Right hindlimb (tissue), 1 donor: ENCODE results near the gene ADO.
A peak's percentile ranks its signal among the peaks of the same experiment; 100 is the strongest.

Source experiments
- DNase-seq: peaks from one replicate; pipeline ENCODE4 v3.0.0-alpha.2; 2018

The ADO gene

DNA sequence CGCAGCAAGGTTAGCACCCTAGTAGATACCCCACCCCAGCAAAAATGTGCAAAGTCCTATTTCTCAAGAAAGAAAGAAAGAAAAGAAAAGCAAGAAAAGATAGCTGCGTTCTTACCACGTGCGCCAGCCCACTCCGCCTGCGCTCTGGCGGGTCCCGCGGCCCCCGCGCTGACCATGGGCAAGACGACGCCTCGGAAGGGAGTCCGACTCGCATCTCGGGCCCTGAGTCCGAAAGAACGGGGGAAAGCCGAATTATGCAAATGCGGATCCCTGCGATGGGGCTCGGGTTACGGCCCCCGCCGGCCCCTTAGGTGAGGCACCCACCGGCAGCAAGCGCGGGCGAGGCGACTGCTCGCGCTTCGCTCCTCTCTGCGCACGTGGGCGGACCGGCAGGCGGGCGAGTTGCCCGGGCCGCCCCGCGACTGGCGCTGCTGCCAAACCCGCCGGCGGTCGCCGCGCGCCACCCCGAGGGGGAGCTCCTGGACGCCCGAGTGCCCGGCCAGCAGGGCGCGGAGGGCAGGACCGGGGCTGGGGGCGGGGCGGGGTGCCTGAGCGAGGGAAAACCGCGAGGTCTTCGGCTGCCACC lies 14.0 kb downstream of the ADO start:
- peak; percentile 54 for DNase-seq

DNA sequence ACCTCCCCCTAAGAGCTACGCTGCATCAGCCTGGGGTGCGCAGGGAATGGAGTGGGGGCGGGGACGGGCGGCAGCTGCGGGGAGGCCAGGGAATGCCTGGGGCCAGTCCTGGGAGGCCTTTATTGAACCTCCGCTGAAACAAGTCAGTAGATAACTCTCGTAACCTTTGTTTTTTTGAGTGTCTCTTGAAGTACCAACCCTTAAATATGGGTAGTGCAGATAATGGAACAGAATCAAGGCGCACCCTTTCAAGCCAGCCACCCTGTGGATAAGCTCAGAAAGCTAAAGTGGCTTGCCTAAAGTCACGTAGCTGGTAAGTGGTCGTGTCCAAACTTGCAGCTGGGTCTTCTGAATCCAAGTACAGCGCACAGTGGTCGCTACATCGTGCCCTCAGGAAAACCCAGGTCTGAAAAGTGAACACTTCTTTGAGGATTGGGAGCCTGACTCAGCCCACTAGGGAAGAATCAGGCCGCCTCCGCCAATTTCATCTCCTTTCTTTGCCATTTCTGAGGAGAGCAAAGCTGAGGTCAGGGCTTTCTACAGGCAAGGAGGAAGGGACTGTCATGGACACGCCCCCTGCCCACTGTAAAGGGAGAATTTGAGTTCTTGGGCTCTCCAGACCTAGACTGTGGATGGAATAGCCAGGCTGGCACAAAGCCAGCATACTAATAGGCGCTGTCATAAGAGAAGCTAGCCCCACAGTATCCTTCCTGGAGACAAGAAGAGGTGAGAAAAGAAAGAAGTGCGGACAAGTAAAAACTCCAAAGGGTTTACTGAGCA lies 14.8 kb downstream of the ADO start:
- peak; percentile 26 for DNase-seq

DNA sequence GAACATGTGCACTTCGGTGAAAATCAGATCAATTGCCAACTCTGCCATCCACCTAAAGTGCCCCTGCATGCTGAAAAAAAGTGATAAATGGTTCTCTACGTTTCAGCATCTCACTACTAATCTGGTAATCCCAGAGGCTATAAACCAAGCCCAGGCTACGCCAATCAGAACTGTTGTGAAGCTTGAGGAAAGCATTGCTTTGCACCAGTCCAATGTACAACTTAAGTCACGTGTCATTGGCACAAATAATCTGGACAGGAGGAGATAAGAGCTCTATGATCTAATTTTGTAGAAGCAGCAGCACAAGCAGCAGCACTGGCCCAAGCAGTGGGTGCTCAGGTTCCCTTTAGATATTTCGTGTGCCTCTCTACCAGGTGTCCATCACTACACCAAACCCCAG lies 16.1 kb downstream of the ADO start:
- no peak for DNase-seq

DNA sequence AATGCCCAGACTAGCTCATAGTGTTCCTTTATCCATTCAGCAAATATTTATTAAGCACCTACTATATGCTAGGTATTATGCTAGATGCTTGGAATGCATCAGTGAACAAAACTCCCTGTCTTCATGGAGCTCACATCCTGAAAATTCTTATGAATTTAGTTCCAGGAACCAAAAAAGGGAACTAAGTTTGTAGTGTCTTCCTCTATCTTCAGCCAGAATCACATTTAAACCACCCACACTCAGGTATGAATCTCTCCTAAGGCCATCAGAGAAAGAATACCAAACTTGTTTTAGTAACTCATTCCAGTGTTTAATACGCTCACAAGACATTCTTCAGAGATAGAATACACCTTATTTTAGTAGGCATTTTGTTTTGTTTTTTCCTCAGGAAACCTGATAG lies 21.8 kb downstream of the ADO start:
- DNase-seq = no peak

DNA sequence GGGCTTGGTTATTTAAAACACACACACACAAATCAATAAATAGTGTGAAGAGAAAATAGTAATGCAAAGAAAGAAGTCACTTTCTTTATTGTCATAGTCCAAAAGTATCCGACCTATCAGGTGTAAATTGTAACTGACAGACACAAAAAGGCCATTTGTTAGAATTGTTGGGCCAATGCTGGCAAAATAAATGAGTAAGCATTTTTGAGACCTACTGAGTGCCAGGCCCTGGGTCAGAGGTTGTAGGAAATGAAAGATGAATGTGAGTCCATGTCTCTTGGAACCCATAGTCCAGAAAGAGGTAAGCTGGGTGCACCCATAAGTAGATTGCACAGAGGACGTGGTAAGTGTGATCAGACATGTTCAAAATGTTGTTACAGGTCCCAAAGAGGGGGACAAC lies 25.1 kb downstream of the ADO start:
- no peak for DNase-seq

DNA sequence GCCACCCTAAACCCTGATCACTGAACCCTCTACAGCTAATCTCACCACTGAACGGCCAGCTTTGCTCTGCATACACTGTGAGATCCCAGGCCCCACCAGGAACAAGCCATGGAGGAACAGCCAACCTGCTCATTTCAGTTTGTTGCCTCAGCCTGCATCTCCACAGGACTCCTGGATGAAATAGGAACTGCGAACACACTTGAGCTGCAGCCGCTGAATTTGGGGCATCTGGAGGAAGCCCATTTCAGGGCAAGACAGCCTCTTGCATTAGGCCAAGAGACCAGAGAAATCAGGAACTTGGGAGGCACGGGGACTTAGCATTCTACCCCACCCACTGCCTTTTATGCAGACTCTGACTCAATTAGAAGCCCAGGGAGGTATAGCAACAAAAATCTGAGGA lies 26.2 kb downstream of the ADO start:
- DNase-seq = no peak

DNA sequence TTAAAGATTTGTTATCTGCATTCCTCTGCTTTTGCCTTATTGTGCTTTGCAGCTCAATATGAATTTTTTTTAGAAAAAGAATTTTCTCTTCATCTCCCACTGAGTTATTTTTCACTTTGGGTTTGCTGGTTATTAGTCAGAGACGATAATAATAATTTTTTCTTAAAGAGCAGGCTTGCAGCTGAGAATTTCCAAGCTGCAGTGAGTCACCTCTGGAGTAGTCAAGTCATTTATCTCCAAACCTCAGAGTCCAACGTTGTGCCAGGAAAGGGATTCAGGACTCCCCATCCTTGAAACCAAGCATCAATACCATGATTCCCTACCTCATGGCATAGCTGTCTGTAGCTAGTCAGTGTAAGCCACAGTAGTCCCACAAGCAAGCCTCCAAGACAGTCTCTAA lies 26.8 kb downstream of the ADO start:
- DNase-seq = no peak

DNA sequence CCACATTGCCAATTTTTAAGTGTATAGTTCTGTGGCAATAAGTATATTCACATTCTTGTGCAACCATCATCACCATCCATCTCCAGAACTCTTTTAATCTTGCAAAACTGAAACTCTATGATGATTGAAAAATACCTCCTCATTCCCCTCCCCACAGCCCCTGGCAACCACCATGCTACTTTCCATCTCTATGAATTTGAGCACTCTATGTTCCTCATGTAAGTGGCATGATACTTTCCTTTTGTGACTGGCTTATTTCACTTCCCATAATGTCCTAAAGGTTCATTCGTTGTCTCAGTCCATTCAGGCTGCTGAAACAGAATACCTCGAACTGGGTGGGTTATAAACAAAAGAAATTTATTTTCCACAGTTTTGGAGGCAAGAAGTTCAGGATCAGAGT lies 35.1 kb downstream of the ADO start:
- no peak for DNase-seq

DNA sequence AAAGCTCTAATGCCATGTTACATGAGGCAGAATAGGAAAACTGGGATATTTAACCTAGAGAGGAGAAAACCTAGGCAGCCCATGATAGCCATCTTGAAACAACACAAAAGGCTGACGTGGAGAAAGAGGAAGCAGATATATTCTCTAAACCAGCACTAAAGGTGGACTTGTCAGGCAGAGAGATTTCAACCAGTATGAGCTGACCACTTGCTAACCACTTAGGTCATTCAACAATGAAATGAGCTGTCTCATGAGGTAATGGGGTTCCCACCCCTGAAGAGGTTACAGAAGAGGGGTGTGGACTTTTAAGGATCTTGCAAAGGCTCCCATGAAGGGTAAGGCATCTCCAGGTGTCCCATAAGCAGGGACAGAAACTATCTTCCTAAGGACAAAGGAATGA lies 38.5 kb downstream of the ADO start:
- no peak for DNase-seq

DNA sequence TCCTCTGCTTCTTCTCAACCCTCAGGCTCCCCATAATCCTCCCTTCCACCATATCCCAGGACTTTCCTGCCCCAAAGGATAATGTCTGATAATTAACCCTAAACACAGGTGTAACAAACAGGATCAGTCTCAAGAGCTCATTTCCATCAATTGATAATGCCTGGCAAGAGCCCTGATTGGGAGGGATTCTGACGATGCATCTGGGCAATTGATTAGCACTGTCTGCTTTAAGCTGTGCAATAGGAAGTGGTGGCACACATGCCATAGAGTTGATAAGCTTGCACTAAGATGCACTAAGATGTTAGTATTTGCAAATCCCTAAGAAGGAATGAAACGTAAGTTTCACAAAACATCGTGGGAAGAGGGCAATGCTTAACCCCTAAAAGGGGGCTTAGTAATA lies 39.1 kb downstream of the ADO start:
- no peak for DNase-seq

DNA sequence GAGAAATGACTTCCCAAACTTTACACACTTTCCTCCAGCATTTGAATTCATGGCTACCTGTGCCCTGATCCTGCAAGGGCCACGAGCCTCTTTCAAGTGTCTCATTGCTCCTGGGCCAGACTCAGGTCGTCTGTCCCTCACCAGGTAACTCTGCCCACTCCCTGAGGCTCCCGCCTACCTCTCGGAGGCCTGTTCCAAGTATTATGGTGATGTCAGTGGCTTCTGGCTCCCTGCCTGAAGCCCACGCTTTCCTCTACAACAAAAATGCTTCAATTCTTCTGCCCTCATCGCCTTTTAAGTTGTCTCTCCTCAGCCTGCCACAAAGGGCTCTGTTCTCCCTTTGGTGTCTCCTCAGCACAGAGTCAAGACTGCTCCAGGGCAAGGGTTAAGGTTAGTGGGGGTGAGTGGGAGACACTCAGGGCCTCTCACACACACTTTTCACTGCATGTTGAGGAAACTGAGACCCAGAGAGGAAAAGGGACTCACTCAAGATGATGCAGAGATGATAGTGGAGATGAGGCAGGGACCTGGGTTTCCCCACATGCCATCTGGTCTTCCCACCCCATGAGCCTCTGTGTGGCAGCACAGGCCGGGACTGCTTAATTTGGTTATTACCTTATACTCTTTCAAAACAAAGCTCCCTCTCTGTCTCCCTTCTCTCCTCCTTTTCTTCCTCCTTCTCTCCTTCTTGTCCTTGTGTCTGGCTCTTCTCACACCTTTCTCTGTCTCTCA lies 39.9 kb downstream of the ADO start:
- DNase-seq = no peak

DNA sequence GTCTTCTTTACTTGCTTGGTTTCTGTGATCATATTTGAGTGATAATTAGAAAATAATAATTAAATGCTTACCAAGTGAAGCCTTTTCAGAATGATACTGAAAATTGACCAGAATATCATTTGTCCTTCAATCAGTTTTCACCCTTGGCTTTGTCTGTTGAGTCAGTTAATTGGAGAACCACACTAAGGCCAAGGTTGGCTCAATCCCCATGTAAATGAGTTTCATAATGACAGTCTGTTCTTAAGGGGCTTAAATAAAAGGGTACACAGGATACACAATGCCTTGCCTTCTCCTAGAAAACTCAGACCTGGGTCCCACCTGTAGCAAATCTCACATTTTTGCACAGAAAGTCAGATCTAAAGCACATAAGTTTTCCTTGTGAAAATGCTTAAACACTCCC lies 42.9 kb downstream of the ADO start:
- no peak for DNase-seq

DNA sequence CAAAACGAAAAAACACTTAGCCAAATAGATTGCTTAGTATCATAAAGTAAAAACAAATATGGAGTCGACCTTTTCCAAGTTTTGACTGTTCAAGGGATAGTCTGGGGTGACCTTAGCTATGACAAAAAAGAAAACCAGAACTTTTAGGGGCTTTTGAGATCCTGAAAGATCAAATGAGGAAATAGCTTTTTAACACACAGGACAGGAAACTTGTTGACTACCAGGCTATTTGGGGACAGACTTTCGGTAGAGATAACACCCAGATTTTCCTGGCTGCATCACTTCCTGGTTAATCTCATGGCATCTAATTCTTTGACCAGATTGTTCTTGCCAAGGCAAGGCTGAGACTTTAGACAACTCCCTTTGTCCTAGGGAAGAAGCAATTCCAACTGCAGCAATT lies 46.1 kb downstream of the ADO start:
- no peak for DNase-seq

DNA sequence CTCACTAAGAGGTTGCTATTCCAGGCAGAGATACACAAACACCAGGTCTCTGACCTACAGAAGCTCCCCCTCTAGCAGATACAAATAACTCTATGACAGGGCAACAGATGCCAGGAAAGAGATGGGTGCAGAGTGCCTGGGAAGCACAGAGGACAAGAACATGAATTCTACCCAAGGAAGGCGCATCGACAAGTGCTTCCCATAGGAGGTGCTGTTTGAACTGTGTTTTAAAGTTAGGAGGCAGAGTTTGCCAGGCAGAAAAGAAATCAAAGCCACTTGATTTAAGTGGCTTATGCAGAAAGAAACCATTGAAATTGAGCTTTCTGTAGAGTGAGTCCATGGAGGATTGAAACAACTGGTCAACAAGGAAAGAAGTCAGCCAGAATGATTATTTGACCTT lies 46.9 kb downstream of the ADO start:
- DNase-seq = no peak

DNA sequence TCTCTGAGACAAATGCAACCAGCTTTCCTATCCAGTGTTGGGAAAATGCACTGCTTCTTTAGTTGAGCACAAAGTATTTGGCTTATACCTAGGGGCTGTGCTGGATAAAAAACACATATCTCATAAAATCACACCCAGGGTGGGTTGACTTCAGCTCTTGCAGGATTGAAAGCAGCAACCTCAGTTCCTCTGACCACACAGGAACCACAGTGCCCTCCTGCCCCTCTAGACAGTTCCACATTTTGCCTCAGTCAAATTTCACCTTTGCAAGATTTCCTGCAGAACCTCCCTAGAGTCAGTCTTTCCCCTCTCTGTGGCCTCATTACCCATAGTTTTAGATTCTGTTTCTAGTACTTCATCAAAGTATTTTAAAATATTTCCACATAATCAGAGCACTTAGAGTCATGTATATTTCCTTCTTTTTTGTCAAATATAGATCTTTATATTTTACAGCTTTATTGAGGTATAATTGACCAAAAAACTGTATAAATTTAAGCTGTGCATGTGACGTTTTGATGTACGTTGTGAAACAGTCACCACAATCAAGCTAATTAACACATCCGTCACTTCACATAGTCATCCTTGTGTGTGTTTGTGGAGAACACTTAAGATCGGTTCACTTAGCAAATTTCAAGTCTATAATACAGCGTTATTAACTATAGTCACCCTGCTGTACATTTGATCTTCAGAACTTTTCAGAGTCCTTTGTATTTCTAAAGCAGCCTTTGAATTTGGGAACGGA lies 48.6 kb downstream of the ADO start:
- DNase-seq = no peak

DNA sequence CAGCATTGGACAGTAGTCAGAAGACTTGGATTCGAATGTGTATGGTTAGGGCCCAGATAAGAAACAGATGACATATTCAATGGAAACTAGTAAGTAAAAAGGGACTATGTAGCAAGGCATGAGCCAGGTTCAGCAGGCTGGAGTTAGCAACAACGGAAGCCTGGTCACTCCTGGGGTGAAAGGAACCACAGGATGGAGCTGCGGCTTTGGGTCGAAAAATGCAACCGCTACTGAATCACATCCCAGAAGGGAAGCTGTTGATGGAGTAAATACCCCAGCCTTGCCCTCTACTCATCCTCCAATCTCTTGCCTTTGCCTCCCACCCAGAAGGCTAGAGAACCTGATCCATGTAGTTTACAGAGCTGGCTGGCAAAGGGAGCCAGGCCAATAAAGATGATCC lies 49.2 kb downstream of the ADO start:
- DNase-seq = no peak

DNA sequence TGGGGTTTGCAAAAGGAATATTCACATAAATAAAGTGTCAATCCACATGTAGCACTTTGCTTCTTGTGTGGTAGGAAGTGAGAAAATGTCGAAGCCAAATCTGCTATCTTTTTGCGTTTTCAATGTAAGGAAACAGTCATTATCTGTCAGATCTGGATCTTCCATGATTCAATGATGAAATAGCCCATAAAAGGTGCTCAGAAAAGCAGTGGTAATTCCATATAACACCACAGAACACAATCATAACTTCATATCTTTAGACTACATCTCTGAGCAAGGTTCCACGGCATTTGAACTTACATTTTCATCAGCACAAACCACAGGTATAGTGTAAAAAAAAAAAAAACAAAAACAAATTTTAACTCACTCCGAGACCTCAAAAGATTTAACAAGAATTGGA lies 51.5 kb downstream of the ADO start:
- no peak for DNase-seq
